ENCODE data around the gene NKIRAS2. TPM values are rescaled to one million over a fixed set of nuclear protein-coding genes. Genes with fewer than 3 reads are reported as not detected.
A peak's percentile ranks its signal among the peaks of the same experiment; 100 is the strongest.

Gene NKIRAS2
- total and polyA plus RNA-seq, 2 of the 13 experiments (the other 11 are each of a cell fraction or from before 2014, with no cell fraction given): 27.9 to 42.0 TPM

DNA sequence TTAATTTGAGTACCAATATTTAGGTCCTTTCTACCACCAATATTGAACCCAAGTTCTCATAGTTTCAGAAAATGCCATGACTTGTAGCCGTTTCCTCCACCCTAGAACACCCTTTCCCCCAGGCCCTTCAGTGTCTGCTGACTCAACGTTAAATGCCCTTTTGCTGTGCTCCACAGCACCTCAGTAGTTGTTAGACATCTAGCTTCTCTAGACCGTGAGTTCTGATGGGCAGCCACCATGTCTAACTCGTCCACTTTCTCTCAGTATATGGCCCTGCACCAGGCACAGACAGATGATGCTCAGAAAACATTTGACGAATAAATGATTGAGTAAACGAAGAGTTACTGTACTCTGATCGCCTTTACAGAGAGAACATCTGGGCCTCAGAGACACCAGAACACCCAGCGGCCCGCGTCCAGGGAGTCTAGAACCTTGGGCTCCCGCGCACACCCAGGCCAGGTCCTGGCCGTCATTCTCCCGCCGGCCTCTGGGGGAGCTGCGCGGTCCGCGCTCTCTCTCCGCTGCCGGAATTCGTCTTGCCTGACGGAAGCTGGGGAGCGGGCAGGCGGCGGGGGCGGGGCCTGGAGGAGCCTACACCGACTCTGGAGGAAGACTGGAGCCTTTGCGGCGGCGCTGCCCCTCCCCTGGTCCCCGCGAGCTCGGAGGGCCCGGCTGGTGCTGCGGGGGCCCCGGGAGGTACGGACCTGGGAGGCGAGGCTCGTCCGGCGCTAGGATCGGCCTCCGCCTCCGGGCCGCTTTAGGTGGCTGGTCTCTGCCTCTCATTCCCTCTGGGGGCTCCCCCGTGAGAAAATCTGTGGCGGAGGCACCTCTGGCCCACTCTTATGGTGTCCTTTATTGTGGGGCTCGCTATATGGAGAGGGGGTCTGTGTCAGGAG, at the start of gene NKIRAS2 (continued):
- TF ChIP-seq CBX2 (IDR thresholded peaks at IDR 0.05; ENCODE audit: low read depth, low read length) (no peak), CBX2 (CRISPR knock-in tag; IDR thresholded peaks at IDR 0.05; ENCODE audit: low read depth) (no peak), ZNF773 (CRISPR knock-in tag; IDR thresholded peaks at IDR 0.05; ENCODE audit: borderline replicate concordance) (peak; percentile 27; the same call in 1 of the 2 replicates), CBFB (CRISPR knock-in tag; IDR thresholded peaks at IDR 0.05) (peak; percentile 70; the same call in 1 of the 2 replicates), SP4 (CRISPR knock-in tag; IDR thresholded peaks at IDR 0.05) (peak; percentile 93), ZNF292 (CRISPR knock-in tag; IDR thresholded peaks at IDR 0.05; ENCODE audit: borderline replicate concordance, low read depth) (peak; percentile 53; the same call in 1 of the 2 replicates), ZSCAN31 (CRISPR knock-in tag; IDR thresholded peaks at IDR 0.05; ENCODE audit: low read depth) (peak; percentile 97), NR2F6 (IDR thresholded peaks at IDR 0.05) (no peak), NR2F6 (CRISPR knock-in tag; IDR thresholded peaks at IDR 0.05) (peak; percentile 51; the same call in 1 of the 2 replicates), DPF2 (CRISPR knock-in tag; IDR thresholded peaks at IDR 0.05; ENCODE audit: borderline replicate concordance, low read depth) (0 out of 2 replicates have a peak, but pooled peaks have one; percentile 11)
- TF ChIP-seq, protein P1, sequence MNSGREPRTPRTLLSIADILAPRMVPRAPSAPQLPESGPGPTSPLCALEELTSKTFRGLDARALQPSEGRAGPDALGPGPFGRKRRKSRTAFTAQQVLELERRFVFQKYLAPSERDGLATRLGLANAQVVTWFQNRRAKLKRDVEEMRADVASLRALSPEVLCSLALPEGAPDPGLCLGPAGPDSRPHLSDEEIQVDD (CRISPR knock-in tag; IDR thresholded peaks at IDR 0.05; ENCODE audit: borderline replicate concordance): peak; percentile 50; the same call in 1 of the 2 replicates
- TF ChIP-seq, protein P2, sequence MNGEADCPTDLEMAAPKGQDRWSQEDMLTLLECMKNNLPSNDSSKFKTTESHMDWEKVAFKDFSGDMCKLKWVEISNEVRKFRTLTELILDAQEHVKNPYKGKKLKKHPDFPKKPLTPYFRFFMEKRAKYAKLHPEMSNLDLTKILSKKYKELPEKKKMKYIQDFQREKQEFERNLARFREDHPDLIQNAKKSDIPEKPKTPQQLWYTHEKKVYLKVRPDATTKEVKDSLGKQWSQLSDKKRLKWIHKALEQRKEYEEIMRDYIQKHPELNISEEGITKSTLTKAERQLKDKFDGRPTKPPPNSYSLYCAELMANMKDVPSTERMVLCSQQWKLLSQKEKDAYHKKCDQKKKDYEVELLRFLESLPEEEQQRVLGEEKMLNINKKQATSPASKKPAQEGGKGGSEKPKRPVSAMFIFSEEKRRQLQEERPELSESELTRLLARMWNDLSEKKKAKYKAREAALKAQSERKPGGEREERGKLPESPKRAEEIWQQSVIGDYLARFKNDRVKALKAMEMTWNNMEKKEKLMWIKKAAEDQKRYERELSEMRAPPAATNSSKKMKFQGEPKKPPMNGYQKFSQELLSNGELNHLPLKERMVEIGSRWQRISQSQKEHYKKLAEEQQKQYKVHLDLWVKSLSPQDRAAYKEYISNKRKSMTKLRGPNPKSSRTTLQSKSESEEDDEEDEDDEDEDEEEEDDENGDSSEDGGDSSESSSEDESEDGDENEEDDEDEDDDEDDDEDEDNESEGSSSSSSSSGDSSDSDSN (CRISPR knock-in tag; IDR thresholded peaks at IDR 0.05): peak; percentile 86
- TF ChIP-seq, protein P3, sequence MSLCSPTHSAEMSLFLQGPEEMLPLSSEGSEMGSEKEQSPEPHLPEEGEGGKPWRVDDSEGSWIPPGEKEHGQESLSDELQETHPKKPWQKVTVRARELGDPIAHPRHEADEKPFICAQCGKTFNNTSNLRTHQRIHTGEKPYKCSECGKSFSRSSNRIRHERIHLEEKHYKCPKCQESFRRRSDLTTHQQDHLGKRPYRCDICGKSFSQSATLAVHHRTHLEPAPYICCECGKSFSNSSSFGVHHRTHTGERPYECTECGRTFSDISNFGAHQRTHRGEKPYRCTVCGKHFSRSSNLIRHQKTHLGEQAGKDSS (CRISPR knock-in tag; IDR thresholded peaks at IDR 0.05; ENCODE audit: borderline replicate concordance, low read depth): peak; percentile 65; the same call in 1 of the 2 replicates
- TF ChIP-seq, protein P4, sequence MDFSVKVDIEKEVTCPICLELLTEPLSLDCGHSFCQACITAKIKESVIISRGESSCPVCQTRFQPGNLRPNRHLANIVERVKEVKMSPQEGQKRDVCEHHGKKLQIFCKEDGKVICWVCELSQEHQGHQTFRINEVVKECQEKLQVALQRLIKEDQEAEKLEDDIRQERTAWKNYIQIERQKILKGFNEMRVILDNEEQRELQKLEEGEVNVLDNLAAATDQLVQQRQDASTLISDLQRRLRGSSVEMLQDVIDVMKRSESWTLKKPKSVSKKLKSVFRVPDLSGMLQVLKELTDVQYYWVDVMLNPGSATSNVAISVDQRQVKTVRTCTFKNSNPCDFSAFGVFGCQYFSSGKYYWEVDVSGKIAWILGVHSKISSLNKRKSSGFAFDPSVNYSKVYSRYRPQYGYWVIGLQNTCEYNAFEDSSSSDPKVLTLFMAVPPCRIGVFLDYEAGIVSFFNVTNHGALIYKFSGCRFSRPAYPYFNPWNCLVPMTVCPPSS (IDR thresholded peaks at IDR 0.05): no peak
- TF ChIP-seq, protein P5, sequence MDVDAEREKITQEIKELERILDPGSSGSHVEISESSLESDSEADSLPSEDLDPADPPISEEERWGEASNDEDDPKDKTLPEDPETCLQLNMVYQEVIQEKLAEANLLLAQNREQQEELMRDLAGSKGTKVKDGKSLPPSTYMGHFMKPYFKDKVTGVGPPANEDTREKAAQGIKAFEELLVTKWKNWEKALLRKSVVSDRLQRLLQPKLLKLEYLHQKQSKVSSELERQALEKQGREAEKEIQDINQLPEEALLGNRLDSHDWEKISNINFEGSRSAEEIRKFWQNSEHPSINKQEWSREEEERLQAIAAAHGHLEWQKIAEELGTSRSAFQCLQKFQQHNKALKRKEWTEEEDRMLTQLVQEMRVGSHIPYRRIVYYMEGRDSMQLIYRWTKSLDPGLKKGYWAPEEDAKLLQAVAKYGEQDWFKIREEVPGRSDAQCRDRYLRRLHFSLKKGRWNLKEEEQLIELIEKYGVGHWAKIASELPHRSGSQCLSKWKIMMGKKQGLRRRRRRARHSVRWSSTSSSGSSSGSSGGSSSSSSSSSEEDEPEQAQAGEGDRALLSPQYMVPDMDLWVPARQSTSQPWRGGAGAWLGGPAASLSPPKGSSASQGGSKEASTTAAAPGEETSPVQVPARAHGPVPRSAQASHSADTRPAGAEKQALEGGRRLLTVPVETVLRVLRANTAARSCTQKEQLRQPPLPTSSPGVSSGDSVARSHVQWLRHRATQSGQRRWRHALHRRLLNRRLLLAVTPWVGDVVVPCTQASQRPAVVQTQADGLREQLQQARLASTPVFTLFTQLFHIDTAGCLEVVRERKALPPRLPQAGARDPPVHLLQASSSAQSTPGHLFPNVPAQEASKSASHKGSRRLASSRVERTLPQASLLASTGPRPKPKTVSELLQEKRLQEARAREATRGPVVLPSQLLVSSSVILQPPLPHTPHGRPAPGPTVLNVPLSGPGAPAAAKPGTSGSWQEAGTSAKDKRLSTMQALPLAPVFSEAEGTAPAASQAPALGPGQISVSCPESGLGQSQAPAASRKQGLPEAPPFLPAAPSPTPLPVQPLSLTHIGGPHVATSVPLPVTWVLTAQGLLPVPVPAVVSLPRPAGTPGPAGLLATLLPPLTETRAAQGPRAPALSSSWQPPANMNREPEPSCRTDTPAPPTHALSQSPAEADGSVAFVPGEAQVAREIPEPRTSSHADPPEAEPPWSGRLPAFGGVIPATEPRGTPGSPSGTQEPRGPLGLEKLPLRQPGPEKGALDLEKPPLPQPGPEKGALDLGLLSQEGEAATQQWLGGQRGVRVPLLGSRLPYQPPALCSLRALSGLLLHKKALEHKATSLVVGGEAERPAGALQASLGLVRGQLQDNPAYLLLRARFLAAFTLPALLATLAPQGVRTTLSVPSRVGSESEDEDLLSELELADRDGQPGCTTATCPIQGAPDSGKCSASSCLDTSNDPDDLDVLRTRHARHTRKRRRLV (CRISPR knock-in tag; IDR thresholded peaks at IDR 0.05): peak; percentile 64; the same call in 1 of the 2 replicates
- TF ChIP-seq, protein P6, sequence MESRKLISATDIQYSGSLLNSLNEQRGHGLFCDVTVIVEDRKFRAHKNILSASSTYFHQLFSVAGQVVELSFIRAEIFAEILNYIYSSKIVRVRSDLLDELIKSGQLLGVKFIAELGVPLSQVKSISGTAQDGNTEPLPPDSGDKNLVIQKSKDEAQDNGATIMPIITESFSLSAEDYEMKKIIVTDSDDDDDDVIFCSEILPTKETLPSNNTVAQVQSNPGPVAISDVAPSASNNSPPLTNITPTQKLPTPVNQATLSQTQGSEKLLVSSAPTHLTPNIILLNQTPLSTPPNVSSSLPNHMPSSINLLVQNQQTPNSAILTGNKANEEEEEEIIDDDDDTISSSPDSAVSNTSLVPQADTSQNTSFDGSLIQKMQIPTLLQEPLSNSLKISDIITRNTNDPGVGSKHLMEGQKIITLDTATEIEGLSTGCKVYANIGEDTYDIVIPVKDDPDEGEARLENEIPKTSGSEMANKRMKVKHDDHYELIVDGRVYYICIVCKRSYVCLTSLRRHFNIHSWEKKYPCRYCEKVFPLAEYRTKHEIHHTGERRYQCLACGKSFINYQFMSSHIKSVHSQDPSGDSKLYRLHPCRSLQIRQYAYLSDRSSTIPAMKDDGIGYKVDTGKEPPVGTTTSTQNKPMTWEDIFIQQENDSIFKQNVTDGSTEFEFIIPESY (CRISPR knock-in tag; IDR thresholded peaks at IDR 0.05): peak; percentile 80

All from HepG2 (cell line).